K562 (cell line): ENCODE data around the gene SAA2.
"Not testable (repeated sequence)": the region's sequence is repeated elsewhere in the genome, so short reads cannot be mapped to it uniquely, and the experiment has no call there.

ENCODE experiments used
- E2F5 ChIP-seq: sonication (generic); formaldehyde crosslinking; IDR thresholded peaks from 2 replicates; pipeline ENCODE4 v1.8.0; 2022; ENCODE audit warnings: mild to moderate bottlenecking, missing genetic modification reagents
- EP300 ChIP-seq: IDR thresholded peaks from 2 replicates; pipeline ENCODE4 v1.6.1; 2012; ENCODE audit warnings: low read length, improper control_type of control experiment
- EZH2 ChIP-seq: IDR thresholded peaks from 2 replicates; pipeline ENCODE4 v1.6.1; 2012; ENCODE audit warnings: low read depth, mild to moderate bottlenecking, inconsistent platforms, low read length, borderline replicate concordance
- MYC ChIP-seq, 2 experiments: fragments of 250-450 bp in 1 of 2; sonication (Bioruptor Pico) in 1 of 2; IDR thresholded peaks; 2 replicates each; pipeline versions ENCODE4 v1.5.1 to v1.6.1; 2012 to 2021; ENCODE audit warnings: low read depth in 2 of 2, borderline replicate concordance in 1 of 2, improper control_type of control experiment in 1 of 2, low read length in 1 of 2, mild to moderate bottlenecking in 1 of 2, moderate library complexity in 1 of 2
- PHB2 ChIP-seq: fragments of 450-650 bp; IDR thresholded peaks from 2 replicates; pipeline ENCODE4 v1.6.1; 2017; ENCODE audit warnings: low read depth
- POLR2AphosphoS5 ChIP-seq: IDR thresholded peaks from 2 replicates; pipeline ENCODE4 v1.6.1; 2011; ENCODE audit warnings: mild to moderate bottlenecking, low read depth, low read length, moderate library complexity; ENCODE audit not compliant: control insufficient read depth, insufficient read depth
- SETDB1 ChIP-seq: IDR thresholded peaks from one replicate; pipeline ENCODE4 v1.6.1; 2012; ENCODE audit warnings: low read length, control low read depth, inconsistent platforms
- TF ChIP-seq, protein P1 (sequence below), 3 experiments: IDR thresholded peaks in 2 of 3; conservative IDR thresholded peaks in 1 of 3; 2 replicates each; pipeline ENCODE4 v1.5.1; 2011 to 2012; ENCODE audit warnings: low read length in 3 of 3, mild to moderate bottlenecking in 3 of 3, control low read depth in 2 of 3, improper control_type of control experiment in 1 of 3, inconsistent platforms in 1 of 3, low read depth in 1 of 3, mixed read lengths in 1 of 3, moderate library complexity in 1 of 3; ENCODE audit not compliant: insufficient read depth in 2 of 3
- TF ChIP-seq, protein P2 (sequence below): IDR thresholded peaks from 2 replicates; pipeline ENCODE4 v1.6.1; 2011; ENCODE audit not compliant: insufficient read length; ENCODE audit errors: extremely low read depth
- TF ChIP-seq, protein P3 (sequence below): fragments of 450-650 bp; IDR thresholded peaks from 2 replicates; pipeline ENCODE4 v1.6.1; 2017; ENCODE audit warnings: antibody characterized with exemption, mild to moderate bottlenecking

- TF ChIP-seq POLR2AphosphoS5; EP300; PHB2; SETDB1; E2F5 (CRISPR knock-in tag); EZH2; MYC (IDR thresholded peaks at IDR 0.05; ENCODE audit: low read depth, low read length); MYC (CRISPR knock-in tag; IDR thresholded peaks at IDR 0.05; ENCODE audit: borderline replicate concordance, low read depth): not testable (repeated sequence)
- TF ChIP-seq, protein P1, sequence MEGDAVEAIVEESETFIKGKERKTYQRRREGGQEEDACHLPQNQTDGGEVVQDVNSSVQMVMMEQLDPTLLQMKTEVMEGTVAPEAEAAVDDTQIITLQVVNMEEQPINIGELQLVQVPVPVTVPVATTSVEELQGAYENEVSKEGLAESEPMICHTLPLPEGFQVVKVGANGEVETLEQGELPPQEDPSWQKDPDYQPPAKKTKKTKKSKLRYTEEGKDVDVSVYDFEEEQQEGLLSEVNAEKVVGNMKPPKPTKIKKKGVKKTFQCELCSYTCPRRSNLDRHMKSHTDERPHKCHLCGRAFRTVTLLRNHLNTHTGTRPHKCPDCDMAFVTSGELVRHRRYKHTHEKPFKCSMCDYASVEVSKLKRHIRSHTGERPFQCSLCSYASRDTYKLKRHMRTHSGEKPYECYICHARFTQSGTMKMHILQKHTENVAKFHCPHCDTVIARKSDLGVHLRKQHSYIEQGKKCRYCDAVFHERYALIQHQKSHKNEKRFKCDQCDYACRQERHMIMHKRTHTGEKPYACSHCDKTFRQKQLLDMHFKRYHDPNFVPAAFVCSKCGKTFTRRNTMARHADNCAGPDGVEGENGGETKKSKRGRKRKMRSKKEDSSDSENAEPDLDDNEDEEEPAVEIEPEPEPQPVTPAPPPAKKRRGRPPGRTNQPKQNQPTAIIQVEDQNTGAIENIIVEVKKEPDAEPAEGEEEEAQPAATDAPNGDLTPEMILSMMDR (IDR thresholded peaks at IDR 0.05 in 2 of 3, conservative IDR thresholded peaks at IDR 0.05 in 1 of 3; ENCODE audit: insufficient read depth in 2 of 3, low read depth in 1 of 3, low read length in 3 of 3) = not testable (repeated sequence)
- TF ChIP-seq, protein P2, sequence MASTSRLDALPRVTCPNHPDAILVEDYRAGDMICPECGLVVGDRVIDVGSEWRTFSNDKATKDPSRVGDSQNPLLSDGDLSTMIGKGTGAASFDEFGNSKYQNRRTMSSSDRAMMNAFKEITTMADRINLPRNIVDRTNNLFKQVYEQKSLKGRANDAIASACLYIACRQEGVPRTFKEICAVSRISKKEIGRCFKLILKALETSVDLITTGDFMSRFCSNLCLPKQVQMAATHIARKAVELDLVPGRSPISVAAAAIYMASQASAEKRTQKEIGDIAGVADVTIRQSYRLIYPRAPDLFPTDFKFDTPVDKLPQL = not testable (repeated sequence)
- TF ChIP-seq, protein P3, sequence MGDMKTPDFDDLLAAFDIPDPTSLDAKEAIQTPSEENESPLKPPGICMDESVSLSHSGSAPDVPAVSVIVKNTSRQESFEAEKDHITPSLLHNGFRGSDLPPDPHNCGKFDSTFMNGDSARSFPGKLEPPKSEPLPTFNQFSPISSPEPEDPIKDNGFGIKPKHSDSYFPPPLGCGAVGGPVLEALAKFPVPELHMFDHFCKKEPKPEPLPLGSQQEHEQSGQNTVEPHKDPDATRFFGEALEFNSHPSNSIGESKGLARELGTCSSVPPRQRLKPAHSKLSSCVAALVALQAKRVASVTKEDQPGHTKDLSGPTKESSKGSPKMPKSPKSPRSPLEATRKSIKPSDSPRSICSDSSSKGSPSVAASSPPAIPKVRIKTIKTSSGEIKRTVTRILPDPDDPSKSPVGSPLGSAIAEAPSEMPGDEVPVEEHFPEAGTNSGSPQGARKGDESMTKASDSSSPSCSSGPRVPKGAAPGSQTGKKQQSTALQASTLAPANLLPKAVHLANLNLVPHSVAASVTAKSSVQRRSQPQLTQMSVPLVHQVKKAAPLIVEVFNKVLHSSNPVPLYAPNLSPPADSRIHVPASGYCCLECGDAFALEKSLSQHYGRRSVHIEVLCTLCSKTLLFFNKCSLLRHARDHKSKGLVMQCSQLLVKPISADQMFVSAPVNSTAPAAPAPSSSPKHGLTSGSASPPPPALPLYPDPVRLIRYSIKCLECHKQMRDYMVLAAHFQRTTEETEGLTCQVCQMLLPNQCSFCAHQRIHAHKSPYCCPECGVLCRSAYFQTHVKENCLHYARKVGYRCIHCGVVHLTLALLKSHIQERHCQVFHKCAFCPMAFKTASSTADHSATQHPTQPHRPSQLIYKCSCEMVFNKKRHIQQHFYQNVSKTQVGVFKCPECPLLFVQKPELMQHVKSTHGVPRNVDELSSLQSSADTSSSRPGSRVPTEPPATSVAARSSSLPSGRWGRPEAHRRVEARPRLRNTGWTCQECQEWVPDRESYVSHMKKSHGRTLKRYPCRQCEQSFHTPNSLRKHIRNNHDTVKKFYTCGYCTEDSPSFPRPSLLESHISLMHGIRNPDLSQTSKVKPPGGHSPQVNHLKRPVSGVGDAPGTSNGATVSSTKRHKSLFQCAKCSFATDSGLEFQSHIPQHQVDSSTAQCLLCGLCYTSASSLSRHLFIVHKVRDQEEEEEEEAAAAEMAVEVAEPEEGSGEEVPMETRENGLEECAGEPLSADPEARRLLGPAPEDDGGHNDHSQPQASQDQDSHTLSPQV = not testable (repeated sequence)
Measured at GRCh38 chr11:18262681-18263350, 14.3 kb upstream of the SAA2 start.
